HFF-Myc (cell line): Measurements from ENCODE around the gene PRKCA.

ENCODE experiments used
- DNase-seq: peaks from one replicate; pipeline ENCODE4 v3.0.0-alpha.2; 2011; ENCODE audit warnings: low read depth; ENCODE audit errors: extremely low read depth
- H3K4me3 ChIP-seq: replicated peaks from 2 replicates; pipeline ENCODE4 v1.5.1; 2011; ENCODE audit warnings: low read depth, mild to moderate bottlenecking, control low read depth, low read length
- TF ChIP-seq, protein P1 (sequence below): IDR thresholded peaks from 2 replicates; pipeline ENCODE4 v1.5.1; 2012; ENCODE audit warnings: mild to moderate bottlenecking, low read depth, low read length, control low read depth; ENCODE audit errors: missing control alignments

The PRKCA gene

DNA sequence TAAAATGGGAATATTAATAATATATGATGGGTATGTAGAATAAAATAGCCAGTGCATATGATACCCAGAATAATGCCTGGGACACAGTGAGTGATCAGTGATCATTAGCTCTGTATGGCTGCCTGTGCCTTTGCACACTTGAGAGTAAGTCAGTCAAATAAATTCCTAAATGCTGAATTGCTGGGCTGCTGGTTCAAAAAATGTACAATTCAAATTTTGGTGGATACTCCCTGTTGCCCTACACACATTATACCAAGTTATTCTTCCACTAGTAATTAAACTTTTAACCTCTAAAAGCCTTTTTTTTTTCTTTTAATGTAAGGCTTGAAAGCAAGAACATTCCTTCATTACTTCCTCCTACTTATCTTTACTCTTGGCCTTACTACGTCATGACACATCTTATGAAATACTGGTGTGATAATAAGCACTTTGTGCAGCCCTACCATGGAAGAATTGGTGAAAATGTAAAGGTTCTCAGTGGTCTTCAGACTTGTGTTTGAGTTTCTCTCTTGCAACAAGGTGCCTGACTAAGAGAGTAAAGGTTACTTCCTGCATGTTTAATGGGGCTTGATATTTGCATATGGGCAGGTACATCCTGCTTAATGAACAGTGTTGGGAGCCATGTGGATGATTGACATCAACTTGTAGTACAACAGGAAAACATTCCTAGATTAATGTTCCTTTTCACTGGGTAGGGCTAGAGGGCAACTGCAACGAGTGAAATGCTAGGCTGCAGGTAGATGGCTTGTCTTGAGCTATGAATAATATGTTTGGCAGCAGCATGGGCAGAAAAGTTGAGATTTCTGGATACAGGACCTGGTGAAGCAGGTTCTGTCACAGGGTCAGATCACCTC, 84.3 kb downstream of the PRKCA start:
- no peak for DNase-seq
- TF ChIP-seq, protein P1, sequence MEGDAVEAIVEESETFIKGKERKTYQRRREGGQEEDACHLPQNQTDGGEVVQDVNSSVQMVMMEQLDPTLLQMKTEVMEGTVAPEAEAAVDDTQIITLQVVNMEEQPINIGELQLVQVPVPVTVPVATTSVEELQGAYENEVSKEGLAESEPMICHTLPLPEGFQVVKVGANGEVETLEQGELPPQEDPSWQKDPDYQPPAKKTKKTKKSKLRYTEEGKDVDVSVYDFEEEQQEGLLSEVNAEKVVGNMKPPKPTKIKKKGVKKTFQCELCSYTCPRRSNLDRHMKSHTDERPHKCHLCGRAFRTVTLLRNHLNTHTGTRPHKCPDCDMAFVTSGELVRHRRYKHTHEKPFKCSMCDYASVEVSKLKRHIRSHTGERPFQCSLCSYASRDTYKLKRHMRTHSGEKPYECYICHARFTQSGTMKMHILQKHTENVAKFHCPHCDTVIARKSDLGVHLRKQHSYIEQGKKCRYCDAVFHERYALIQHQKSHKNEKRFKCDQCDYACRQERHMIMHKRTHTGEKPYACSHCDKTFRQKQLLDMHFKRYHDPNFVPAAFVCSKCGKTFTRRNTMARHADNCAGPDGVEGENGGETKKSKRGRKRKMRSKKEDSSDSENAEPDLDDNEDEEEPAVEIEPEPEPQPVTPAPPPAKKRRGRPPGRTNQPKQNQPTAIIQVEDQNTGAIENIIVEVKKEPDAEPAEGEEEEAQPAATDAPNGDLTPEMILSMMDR: no peak
- H3K4me3 ChIP-seq: no peak overlapping the region

DNA sequence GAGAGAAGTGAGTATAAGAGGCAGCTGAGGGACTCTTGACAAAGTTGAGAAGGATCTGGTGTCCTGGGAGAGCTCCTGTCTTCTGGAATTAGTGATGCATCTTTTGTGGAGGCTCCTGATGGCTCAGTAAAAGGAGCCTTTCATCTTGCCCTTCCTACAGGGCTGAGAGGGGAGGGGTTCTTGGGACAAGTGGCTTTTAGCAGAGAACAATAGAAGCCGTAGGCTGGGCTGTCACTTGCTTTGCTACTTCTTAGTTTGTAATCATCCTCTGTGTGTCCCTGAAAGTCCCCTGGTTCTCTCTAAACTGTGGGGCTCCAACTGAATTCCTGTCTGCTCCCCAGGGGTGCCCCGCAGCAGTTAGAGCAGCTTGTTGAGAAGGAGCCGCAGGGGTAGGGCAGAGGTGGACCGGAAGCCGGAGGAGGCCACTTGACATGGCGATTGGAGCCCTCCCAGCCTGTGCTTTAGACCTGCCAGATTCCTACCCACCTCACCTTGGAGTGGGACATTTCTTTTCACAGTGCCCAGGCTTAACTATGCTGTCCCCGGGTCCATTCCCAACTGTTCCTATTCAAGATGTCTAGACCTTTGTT, 85.1 kb downstream of the PRKCA start:
- H3K4me3 ChIP-seq: no peak overlapping the region
- no peak for DNase-seq
- TF ChIP-seq, protein P1: no peak

DNA sequence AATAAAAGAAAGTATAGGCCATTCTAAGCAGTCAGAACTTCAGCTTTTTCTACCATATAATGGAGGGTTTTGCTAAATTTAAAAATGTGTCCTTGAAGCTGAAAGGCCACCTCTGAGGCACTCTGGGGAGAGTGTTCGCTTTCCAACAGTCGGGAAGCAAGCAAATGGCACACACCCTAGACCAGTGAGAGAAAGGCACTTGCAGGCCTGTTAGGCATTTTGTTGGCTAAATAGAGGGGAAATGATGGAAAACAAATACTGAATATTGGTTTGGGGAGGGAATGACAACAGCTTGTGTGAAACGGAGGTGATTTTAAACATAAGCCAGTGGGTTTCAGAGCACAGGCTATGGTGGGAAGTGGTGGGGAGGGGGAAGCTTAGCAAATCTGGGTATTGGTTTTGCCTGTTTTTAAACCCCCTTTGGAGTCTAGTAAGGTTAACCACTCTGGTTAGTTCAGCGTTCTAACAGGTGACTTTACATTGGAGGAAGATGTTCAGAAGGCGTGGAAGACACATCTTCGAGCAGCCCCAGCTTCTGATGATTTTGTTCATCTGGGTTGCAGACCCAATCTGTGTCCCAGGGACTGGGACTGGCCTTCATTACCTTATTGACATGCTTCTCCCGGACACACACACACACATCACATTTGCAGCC, 90.5 kb downstream of the PRKCA start:
- H3K4me3 ChIP-seq: no peak overlapping the region
- DNase-seq: no peak
- TF ChIP-seq, protein P1: no peak

DNA sequence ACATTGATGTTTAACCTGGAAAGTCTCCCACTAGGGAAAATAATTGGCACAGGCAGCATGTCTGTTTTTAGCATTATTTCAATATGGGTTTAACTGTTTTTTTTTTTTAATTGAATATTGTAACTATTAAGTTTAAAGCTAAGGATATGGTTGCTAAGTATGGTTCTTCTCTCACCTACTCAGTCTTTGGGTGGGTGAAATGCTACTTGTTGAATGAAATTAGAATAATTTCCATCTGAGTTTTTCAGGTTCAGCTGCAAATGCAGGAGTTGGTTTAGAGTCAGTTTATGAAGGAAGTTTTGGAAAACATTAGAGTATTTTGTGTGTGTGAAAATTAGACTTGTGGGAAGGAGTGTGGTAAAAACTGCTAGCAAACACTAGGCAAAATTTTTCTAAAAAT, 93.5 kb downstream of the PRKCA start:
- H3K4me3 ChIP-seq: no peak overlapping the region
- no peak for DNase-seq
- TF ChIP-seq, protein P1: no peak

DNA sequence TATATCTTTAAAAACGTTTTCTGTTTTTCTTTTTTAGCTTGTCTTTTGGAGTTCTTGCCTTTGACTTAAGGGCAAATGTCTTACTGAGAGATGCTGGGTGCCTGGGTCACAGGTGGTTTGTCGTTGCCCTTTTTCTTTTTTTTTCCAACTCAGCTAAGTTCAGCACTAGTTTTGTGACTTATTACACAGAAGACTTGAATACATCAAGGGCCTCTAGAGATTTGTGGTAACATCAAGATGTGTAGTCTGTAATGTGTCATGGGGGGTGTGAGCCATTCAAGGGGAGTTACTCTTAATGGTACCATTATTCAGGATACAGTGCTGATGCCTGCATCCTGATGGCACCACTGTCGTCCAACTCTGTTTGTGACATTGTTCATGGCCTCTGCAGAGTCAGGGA, 95.1 kb downstream of the PRKCA start:
- no peak for DNase-seq
- TF ChIP-seq, protein P1: no peak
- H3K4me3 ChIP-seq: no peak overlapping the region

DNA sequence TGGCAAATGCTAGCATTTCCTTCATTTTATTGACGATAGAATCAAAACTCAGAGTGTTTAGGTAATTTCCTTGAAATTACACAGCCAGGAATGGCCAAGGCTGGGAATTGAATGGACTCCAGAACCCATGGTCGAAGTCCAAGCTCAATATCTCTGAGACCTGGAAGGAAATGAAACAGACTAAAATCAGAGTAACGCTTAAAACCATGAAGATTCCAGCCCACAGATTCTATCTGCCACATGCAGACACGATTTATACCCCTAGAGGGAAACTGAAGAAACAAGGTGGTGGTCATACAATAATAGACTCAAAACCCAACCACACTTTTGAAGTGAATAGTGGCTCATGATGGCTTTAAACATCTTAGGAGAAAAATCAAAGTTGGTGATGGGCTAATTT, 95.6 kb downstream of the PRKCA start:
- TF ChIP-seq, protein P1: no peak
- no peak overlapping the region for H3K4me3 ChIP-seq
- DNase-seq: no peak
